GM08714 (cell line): ENCODE results near the gene CEP85L.

Experiments used
- H3K4me3 ChIP-seq: fragments of 200-500 bp; sonication (Bioruptor generic); 2 replicates; pipeline ENCODE4 v1.5.1; 2014; ENCODE audit warnings: mild to moderate bottlenecking, low read length, inconsistent platforms
- ZNF274 ChIP-seq: IDR thresholded peaks from 2 replicates; pipeline ENCODE4 v1.6.1; 2012; ENCODE audit warnings: mild to moderate bottlenecking, low read depth, low read length

The CEP85L gene

GRCh38 chr6:118669561-118669960, 18.2 kb upstream of the CEP85L start:
- no peak overlapping the region for H3K4me3 ChIP-seq
- no peak for TF ChIP-seq ZNF274

GRCh38 chr6:118668761-118669385, 17.5 kb upstream of the CEP85L start:
- no peak overlapping the region for H3K4me3 ChIP-seq
- TF ChIP-seq ZNF274: no peak

- H3K4me3 ChIP-seq: no peak overlapping the region
- no peak for TF ChIP-seq ZNF274
Observed at GRCh38 chr6:118667988-118668387, 16.6 kb upstream of the CEP85L start.

GRCh38 chr6:118665011-118665410, 13.6 kb upstream of the CEP85L start:
- H3K4me3 ChIP-seq: peak overlapping the region; percentile 89
- no peak for TF ChIP-seq ZNF274

- no peak for TF ChIP-seq ZNF274
- peak overlapping the region; percentile 89 for H3K4me3 ChIP-seq
Observed at GRCh38 chr6:118663993-118664985, 12.9 kb upstream of the CEP85L start.

GRCh38 chr6:118661831-118662230, 10.4 kb upstream of the CEP85L start:
- no peak overlapping the region for H3K4me3 ChIP-seq
- no peak for TF ChIP-seq ZNF274

GRCh38 chr6:118660218-118660569, 8.8 kb upstream of the CEP85L start:
- H3K4me3 ChIP-seq: no peak overlapping the region
- TF ChIP-seq ZNF274: no peak

- no peak for TF ChIP-seq ZNF274
Observed at GRCh38 chr6:118659513-118660217, 8.3 kb upstream of the CEP85L start.

GRCh38 chr6:118656847-118657451, 5.6 kb upstream of the CEP85L start:
- no peak overlapping the region for H3K4me3 ChIP-seq
- TF ChIP-seq ZNF274: no peak

More at GRCh38 chr6:118659513-118660217, 8.3 kb upstream of the CEP85L start:
- H3K4me3 ChIP-seq: no peak overlapping the region

GRCh38 chr6:118652051-118652615, 742 bp upstream of the CEP85L start:
- TF ChIP-seq ZNF274: no peak
- H3K4me3 ChIP-seq: peak overlapping the region; percentile 72

GRCh38 chr6:118650582-118651281, 659 bp downstream of the CEP85L start:
- peak overlapping the region; percentile 95 for H3K4me3 ChIP-seq
- no peak for TF ChIP-seq ZNF274

GRCh38 chr6:118649918-118650581, 1.3 kb downstream of the CEP85L start:
- no peak for TF ChIP-seq ZNF274
- H3K4me3 ChIP-seq: peak overlapping the region; percentile 95
